Measurements from ENCODE around the gene MYO7B.

MYO7B gene

DNA sequence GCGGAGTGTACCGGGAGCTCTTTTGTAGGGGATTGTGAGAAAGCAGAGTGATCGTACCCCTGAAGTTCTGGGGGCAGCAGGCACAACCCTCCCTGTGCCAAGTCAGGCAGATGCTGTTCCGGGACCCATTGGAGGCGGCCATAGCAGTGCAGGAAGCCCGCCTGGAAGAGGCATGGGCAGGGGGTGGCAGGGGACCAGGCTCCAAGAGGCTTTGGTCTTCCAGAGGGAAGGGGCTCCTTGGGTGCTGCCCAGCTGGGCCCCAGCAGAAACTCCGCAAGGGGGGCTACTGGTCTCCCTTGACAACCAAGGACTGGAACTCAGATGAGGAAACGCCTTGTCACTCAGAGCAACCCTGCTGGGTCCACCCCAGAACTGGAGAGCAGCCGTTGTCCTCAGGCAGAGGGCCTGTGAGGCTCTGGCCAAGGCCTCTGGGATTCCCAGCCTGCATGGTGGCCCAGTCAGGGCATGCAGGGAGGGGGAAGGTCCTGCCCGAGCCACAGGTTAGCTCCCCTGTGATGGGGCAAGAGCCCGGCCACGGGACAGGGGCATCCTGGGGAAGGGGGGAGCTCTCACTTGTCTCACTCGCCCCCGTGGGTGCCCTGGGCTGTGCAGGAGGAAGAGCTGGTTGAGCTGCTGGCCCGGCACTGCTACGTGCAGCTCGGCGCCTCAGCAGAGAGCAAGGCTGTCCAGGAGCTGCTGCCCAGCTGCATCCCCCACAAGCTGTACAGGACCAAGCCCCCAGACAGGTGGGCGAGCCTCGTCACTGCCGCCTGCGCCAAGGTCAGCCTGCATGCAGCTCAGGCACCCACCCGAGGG is 89.5 kb downstream of the MYO7B start:
- DNase-seq (ENCODE audit: low read depth): no peak

DNA sequence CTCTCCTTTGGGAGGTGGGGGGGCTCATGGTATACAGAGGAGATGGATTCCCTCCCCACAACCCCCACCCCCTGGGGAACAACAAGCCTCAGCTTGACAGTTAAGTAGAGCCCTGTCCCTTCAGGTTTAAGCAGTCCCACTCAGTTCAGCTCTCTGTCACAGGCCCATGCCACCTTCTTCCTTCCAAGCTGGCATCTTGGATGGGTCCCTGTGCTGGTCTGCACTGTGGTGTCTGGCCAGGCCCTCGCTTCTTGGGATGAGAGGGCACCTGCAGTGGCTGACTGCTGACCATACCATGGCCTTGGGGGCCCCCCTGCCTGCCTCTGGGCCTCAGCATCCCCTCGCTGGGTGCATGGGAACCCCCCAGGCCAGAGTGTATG is 90.1 kb downstream of the MYO7B start:
- no peak for DNase-seq (ENCODE audit: low read depth)

DNA sequence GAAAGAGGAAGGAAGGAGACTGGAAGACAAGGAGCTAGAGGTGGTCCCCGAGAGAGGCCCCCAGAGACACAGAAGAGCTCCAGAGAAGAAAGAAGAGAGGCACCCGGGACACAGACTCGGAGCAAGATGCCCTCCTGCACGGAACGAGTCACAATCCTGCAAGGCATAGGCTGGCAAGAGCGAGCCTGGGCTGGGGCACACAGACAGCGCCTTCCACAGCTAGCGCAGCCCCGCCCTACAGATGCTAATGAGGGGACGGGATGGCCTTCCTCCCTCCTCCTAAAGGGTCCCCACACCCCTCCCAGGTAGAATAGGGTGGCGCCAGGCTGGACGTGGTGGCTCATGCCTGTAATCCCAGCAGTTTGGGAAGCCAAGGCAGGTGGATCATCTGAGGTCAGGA is 90.7 kb downstream of the MYO7B start:
- DNase-seq (ENCODE audit: low read depth): no peak

DNA sequence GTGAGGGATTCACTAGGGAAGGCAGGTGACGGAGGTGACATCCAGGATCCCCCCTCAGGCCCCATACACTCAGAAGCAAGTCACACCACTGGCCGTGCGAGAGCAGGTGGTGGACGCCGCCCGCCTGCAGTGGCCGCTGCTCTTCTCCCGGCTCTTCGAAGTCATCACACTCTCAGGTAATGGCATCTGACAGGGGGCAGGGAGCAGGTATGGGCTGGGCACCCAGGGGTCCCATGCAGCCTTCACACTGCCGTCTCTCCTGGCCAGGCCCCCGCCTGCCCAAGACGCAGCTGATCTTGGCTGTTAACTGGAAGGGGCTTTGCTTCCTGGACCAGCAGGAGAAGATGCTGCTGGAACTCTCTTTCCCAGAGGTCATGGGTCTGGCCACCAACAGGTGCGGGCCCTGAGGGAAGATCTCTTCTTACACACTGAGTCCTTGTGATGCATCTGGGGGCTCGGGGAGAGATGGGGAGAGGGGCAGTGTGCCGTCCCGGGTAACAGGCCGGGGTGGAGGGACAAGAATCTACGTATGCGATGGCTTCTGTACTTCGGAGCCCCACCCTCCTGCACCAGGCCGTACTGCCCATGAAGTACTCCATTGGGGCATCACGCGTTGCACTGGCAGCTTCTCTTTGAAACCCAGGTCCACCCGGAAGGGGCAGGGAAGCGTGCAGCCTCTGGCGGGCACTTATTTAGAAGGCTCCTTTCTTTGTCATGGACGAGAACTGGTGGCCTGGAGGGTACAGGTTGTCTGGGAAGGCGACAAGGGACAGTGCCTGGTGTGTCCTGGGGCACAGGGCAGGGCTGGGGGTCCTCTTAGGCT is 91.6 kb downstream of the MYO7B start:
- DNase-seq (ENCODE audit: low read depth): no peak

DNA sequence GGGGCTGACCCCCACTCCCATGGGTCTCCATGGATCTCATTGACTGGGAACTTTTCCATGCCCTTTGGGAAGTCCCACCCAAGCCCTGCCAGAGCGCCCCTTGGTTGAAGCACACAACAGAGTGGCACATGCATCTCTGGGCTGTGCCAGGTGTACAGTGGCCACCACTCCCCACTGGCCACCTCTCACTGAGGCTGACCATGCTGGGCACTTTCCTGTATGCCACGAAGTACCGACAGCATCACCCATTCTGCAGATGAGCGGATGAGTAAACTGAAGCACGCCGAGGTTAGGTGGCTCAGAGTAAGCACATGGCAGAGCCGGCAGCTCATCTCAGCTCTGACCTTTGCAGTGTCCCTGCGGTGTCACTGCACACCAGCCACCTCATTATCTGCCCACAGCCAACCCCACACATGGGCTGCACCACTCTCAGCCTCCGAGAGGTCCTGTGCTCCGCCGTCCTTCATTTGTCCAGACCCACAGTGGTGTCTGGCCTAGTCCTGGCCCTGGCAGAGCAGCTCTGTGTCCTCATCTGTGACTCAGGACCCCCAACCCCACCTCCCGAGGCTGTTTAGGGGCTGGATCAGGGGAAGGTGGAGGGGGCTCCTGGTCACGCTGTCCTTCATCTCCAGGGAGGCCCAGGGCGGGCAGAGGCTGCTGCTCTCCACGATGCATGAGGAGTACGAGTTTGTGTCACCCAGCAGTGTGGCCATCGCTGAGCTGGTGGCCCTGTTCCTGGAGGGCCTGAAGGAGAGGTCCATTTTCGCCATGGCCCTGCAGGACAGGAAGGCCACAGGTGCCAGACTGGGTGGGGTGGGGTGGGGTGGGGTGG is 92.5 kb downstream of the MYO7B start:
- no peak for DNase-seq (ENCODE audit: low read depth)

DNA sequence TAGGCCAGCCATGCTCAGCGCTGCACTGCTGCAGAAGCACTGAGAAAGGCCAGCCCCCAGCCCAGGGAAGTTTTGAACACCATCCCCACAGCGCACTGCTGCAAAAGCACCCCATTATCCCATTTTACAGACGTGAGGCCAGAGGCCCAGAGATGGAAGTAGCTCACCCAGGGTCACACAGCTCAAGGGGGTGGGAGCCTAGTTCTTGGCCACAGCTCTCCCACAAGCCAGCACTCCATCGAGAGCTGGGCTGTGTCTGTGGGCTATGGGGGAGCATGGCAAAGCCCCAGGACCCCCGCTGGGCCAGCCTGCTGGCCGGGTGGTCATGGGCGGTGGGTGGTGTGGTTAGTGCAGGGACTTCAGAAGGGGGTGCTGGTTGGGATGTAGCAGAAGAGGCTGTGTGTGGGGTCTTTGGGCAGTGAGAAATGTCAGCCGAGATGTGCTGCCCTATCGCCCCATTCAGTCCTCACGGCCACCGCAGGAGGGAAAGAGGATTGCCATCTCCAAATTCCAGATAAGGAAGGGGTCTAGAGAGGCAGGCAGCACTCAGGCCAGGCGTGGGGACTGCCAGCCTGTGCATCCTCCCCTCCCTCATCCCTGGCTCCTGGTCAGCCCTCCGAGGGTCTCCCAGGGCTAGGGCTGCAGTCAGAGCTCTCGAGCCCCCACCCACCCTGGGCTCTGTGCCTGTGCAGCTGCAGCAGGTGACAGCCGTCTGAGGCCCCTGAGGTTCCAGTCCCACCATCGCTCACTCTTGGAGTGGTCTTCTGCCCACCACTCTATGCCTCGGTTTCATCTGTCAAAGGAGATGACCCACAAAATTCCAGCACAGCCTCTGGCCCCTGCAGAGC is 93.5 kb downstream of the MYO7B start:
- no peak for DNase-seq (ENCODE audit: low read depth)

DNA sequence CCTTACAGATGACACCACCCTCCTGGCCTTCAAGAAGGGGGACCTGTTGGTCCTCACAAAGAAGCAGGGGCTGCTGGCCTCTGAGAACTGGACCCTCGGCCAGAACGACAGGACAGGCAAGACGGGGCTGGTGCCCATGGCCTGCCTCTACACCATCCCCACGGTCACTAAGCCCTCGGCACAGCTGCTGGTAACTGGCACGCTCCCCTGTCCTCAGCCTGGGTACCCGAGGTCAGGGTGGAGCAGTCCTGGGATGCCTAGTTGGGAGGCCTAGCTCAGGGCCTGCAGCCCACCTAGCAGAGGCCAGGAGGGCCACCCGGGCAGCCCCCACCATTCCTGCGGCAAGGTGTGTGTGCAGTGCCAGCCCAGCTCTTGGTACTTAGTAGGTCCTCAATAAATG is 94.2 kb downstream of the MYO7B start:
- DNase-seq (ENCODE audit: low read depth): no peak

DNA sequence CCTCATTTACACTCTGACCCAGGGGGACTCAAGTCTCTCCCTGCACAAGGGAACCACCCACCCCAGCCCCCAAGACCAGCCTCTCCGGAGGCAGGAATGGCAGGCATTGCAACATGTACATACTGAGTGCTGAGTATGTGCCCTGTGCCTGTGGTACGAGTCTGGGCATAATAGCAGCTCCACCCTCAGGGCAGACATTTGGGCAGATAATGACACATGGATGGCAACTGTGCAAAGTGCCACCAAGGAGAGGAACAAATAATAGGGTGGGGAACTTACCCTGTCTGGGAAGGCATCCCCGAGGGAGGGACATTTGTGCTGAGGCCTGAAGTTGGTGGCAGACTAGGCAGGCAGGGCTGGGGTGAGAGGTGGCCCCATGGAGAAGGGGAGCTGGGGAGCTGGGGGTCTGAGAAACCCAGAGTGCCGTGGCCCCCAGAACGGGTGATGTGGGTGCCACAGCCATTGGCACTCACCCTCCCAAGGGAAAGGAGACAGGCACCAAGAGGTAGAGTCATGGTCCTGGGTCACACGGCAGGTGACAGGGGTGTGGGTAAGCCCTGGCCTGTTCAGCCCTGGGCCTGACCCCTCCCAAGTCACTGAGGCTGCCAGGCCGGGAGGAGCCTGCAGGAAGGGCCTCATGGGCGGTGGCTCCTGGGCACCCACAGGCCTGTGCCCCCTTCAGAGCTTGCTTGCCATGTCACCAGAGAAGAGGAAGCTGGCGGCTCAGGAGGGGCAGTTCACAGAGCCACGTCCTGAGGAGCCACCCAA is 94.8 kb downstream of the MYO7B start:
- DNase-seq (ENCODE audit: low read depth): no peak

DNA sequence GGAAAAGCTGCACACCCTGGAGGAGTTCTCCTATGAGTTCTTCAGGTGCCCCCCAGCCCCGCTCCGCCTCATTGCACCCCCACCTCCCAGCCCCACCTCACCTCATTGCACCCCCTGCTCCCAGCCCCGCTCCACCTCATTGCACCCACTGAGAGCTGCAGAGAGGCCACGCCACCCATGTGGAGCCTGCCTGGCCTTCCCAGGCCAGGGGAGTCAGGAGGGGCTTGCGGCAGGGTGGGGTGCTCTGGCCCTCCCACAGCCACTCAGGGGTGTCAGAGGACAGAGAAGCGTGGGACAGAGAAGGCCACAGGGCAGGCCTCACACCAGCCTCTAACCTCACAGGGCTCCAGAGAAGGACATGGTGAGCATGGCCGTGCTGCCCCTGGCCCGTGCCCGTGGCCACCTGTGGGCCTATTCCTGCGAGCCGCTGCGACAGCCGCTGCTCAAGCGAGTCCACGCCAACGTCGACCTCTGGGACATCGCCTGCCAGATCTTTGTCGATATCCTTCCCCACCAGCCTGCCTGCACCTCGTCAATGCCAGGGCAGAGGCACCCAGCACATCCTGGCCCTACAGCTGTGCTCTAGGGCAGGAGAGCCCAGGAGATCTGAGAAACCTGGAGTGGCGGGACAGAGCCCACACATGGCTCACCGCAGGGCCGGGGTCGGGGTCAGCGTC is 95.5 kb downstream of the MYO7B start:
- DNase-seq (ENCODE audit: low read depth): no peak

DNA sequence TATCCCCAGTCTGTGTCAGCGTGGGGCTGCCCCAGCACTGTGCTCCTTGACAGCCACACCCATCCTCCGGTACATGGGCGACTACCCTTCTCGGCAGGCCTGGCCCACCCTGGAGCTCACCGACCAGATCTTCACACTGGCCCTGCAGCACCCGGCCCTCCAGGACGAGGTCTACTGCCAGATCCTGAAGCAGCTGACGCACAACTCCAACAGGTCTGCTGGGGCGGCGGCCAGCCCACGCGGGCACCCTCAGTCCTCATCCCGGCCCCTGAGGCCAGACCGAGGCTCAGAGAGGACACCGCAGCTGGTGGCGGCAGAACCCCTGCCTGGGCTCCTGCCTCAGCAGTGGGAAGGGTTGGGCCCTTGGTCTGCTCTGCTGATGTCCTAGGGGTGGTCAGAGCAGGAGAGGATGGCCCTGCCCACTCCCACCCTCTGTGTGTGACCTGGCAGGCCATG is 96.1 kb downstream of the MYO7B start:
- no peak for DNase-seq (ENCODE audit: low read depth)

DNA sequence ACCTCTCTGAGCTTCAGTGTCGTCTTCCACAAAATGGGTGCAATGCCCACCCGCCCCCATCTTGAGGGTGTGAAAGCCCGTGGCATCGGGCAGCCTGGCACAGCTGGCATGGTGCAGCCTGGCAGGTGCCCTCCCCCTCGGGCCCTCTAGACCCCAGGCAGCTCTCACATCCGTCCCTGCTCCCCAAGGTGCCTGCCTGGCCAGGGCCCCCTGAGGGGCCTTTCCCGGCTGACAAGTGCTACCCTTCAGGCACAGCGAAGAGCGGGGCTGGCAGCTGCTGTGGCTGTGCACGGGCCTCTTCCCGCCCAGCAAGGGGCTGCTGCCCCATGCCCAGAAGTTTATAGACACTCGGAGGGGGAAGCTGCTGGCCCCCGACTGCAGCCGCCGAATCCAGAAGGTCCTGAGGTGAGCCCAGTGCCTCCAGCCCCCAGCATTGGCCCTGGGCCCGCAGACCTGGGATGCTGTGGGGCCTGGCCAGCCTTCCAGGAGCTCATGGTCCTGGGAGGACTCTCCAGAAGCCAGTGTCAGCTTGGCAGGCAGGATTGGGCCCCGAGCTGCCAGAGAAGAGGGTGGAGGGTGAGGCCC is 96.6 kb downstream of the MYO7B start:
- DNase-seq (ENCODE audit: low read depth): no peak

DNA sequence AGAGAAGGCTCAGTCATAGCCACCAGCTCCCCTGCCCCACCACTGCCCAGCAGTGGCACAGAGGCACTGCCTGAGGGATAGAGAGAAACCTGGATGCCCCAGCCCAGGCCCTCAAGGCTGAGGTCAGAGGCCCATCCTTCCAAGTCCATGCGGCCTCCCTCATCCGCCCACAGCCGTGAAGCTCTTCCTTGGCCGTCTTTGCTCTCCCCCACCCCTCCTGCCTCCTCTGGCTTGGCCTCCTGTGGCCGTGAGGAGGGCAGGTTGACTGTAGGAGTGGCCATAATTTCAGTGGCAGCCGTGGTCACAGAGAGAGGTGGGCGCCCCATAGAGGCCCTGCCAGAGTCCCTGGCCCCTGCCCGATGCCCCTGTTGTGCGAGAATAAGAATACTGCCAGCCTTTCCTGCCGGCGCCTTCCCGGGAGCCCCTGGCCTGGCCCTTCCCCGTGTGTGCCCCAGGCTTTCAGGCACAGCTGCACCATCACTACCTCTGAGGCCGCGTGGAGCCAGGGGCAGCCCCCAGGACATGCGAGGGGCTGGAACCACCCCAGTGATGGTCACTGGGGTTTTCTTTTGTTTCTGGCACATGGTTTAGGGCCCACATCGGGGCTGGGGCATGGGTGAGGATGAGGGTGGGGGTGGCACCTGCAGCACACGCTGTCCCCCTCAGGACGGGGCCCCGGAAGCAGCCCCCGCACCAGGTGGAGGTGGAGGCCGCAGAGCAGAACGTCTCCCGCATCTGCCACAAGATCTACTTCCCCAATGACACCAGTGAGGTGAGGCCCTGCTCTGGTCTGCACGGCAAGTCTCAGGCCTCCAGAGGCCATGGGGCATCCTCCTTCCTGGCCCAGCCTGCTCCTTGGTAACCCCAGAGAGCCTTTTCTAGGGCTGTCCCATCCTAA is 97.4 kb downstream of the MYO7B start:
- DNase-seq (ENCODE audit: low read depth): no peak

DNA sequence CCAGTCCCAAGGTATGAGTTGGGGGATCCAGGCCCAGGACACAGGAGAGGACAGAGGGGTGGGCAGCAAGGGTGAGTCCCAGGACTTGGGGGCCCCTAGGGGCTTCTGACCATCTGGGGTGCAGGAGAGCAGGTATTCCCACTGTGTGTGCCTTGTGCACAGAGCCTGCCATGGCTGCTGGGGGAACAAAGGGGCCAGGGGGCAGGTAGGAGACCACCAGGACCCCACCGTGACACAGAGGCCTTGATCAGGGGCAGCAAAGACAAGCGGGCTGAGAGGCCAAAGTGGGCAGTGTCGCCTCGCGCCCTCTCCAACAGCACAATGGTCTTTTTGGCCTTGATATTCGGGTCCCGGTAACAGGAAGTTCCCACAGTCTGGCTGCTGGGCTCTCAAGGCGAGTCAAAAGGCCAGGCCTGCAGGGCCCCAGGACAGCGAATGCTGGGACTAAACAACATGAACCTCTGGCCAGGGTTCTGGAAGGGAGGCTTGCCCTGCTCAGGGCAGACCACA is 98.1 kb downstream of the MYO7B start:
- no peak for DNase-seq (ENCODE audit: low read depth)

DNA sequence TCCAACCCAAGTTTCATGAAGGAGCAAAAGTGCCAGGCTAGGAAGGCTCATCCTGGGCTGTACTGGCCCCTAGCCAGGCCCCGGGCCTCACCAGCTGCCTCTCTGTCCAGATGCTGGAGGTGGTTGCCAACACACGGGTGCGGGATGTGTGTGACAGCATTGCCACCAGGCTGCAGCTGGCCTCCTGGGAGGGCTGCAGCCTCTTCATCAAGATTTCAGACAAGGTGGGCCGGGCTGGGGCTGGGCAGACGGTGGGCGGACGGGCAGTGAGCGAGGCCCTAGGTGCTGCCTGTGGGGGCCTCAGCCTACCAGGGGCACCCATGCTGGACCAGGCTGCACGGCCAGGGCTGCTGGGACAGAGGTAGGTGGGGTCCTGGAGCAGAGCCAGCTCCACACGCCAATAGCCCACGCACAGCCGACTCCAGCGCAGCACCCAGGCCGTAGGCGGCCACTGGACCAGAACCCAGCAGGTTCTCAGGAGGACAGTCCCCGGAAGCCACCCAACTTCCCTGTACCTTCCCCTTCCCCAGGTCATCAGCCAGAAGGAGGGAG is 98.7 kb downstream of the MYO7B start:
- no peak for DNase-seq (ENCODE audit: low read depth)

DNA sequence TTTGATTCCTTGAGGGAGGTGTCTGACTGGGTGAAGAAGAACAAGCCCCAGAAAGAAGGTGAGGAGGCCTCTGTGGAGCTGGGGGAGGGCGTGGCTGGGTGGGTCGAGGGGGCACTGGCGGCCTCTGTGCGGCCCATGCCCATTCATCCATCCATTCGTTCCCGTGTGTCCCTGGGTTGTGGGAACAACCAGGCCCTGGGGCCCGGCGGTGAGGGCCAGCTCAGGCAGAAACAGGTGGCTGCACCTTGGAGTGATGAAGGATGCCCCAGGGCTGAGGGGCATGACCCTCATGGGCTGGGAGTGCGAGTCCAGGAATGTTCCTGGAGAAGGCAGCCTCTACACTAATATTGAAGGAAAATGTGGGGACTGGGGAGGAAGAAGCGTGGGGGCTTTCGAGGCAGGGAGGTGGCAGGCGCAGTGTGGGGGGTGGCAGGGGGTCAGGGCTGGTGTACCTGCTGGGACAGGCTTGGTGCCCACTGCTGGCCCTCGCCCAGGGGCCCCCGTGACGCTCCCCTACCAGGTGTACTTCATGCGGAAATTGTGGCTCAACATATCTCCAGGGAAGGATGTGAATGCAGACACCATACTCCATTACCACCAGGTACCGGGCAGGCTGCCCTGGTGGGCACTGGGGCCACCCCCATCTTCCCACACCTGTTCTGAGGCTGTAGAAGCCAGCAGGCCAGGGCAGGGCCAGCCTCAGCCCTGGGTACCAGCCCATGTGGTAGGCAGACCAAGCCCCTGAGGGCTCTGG is 99.3 kb downstream of the MYO7B start:
- no peak for DNase-seq (ENCODE audit: low read depth)

DNA sequence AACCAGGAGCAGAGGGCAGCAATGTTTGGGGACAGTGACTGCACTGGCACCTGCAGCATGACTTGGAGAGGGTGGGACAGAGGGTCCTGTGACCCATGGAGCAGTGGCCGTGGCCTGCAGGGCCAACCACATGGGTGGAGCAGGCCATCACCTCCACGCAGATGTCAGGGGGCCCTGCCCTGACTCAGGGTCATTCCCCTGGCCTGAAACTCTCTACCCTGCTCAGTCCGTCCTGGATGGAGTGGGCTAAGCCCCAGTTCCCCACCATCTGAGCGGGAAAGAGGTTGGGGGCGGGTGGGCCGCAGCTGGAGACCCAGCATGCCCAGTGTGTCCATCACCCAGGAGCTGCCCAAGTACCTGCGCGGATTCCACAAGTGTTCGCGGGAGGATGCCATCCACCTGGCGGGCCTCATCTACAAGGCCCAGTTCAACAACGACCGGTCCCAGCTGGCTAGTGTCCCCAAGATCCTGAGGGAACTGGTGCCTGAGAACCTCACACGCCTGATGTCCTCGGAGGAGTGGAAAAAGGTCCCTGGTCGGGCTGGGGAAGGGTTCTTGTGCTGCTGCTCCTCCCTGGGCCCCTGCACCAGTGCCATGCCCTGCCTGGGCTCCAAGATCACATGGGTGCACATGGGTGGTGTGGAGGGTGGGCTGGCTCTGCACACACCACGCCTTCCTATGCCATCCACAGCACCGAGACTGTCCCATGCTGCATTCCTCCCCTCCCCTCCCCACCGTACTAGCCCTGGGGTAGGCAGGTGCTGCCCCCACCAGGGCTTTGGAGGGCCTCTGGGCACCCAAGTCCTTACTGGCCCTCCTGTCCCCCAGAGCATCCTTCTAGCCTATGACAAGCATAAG is 100.1 kb downstream of the MYO7B start:
- no peak for DNase-seq (ENCODE audit: low read depth)
